Lower leg skin (tissue), 3 donors: ENCODE results near the gene COA6.

Source experiments
- POLR2A ChIP-seq, 2 donors: fragments of 450-650 bp; IDR thresholded peaks; one replicate each; pipeline ENCODE4 v1.6.1; 2016 to 2017; ENCODE audit warnings: antibody characterized with exemption in 2 of 2, mild to moderate bottlenecking in 1 of 2, moderate library complexity in 1 of 2
- TF ChIP-seq, protein P1 (sequence below), 3 donors: fragments of 450-650 bp; IDR thresholded peaks; one replicate each; pipeline ENCODE4 v1.5.1; 2016; ENCODE audit warnings: antibody characterized with exemption in 3 of 3, mild to moderate bottlenecking in 3 of 3, moderate library complexity in 2 of 3

DNA sequence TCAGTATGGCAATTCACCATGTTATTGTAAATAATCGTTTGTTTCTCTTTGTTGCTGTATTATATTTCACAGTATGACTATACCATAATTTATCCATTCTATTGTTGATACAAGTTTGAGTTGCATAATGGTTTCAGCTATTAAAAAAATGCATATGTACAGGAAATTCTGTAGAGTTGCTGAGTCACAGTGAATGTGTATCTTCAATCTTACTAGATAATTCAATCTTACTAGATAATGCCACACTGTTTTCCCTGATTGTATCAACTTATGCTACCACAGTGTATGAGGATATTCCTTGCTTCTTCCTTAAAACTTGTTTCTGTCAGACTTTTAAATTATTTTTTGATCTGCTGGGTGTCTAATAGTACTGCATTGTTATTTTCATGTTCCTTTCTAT is 3.5 kb upstream of the COA6 start:
- TF ChIP-seq, protein P1, sequence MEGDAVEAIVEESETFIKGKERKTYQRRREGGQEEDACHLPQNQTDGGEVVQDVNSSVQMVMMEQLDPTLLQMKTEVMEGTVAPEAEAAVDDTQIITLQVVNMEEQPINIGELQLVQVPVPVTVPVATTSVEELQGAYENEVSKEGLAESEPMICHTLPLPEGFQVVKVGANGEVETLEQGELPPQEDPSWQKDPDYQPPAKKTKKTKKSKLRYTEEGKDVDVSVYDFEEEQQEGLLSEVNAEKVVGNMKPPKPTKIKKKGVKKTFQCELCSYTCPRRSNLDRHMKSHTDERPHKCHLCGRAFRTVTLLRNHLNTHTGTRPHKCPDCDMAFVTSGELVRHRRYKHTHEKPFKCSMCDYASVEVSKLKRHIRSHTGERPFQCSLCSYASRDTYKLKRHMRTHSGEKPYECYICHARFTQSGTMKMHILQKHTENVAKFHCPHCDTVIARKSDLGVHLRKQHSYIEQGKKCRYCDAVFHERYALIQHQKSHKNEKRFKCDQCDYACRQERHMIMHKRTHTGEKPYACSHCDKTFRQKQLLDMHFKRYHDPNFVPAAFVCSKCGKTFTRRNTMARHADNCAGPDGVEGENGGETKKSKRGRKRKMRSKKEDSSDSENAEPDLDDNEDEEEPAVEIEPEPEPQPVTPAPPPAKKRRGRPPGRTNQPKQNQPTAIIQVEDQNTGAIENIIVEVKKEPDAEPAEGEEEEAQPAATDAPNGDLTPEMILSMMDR (IDR thresholded peaks at IDR 0.05), result no peak
- TF ChIP-seq POLR2A (IDR thresholded peaks at IDR 0.05), result no peak
